ENCODE results near the gene SLC6A4. TPM values are rescaled to one million over a fixed set of nuclear protein-coding genes. Genes with fewer than 3 reads are reported as not detected.

Gene SLC6A4
- total and polyA plus RNA-seq, 2 experiments from 2014 or later, result 0.06 to 0.14 TPM

GRCh38 chr17:30254150-30254549, 18.7 kb upstream of the SLC6A4 start (continued):
- TF ChIP-seq ZNF462 (CRISPR knock-in tag; IDR thresholded peaks at IDR 0.05), result no peak

GRCh38 chr17:30253312-30253711, 17.8 kb upstream of the SLC6A4 start:
- Mint-ChIP-seq H3K4me1 (no peaks in the 10 kb centered on the region), H3K9me3 (no peaks in the 10 kb centered on the region), H3K27me3 (ENCODE audit: insufficient read depth, low read depth, poor library complexity) (peaks cover 3% of the 10 kb centered on the region), H3K4me3 (no peak overlapping the region), H3K27ac (no peak overlapping the region), H3K36me3 (ENCODE audit: low read depth) (peaks cover 14% of the 10 kb centered on the region)
- H3F3A ChIP-seq (replicated peaks; ENCODE audit: low read depth), result no peaks in the 10 kb centered on the region
- no peaks in the 10 kb centered on the region for H3K79me2 ChIP-seq (replicated peaks; ENCODE audit: insufficient read depth)
- peaks cover 8% of the 10 kb centered on the region for H3K36me3 ChIP-seq (ENCODE audit: insufficient read depth)
- H3K27ac ChIP-seq (ENCODE audit: low read depth), result no peak overlapping the region
- no peak overlapping the region for H3K4me3 ChIP-seq
- H4K20me1 ChIP-seq (replicated peaks; ENCODE audit: insufficient read depth), result peaks cover under 1% of the 10 kb centered on the region; the same call in 1 of the 2 replicates
- ATAC-seq (no peak), DNase-seq (ENCODE audit: low spot score) (no peak)
- H2AFZ ChIP-seq, result no peak overlapping the region
- H3K9me2 ChIP-seq (ENCODE audit: insufficient read depth), result no peaks in the 10 kb centered on the region
- H3K4me1 ChIP-seq (ENCODE audit: insufficient read depth), result no peaks in the 10 kb centered on the region
- H3K4me2 ChIP-seq, result no peak overlapping the region
- no peaks in the 10 kb centered on the region for H3K27me3 ChIP-seq (ENCODE audit: insufficient read depth)
- TF ChIP-seq ZNF114 (CRISPR knock-in tag; IDR thresholded peaks at IDR 0.05), result no peak
- no peak for TF ChIP-seq EZH2 (IDR thresholded peaks at IDR 0.05; ENCODE audit: low read depth, unreplicated experiment)
- TF ChIP-seq CTCF (conservative IDR thresholded peaks at IDR 0.05; ENCODE audit: low read depth in 2 of 2), result no peak
- no peak for TF ChIP-seq ETS1 (IDR thresholded peaks at IDR 0.05)
- no peak for TF ChIP-seq POLR2AphosphoS5 (IDR thresholded peaks at IDR 0.05; ENCODE audit: low read depth)
- TF ChIP-seq EZH2phosphoT487 (IDR thresholded peaks at IDR 0.05; ENCODE audit: unreplicated experiment), result no peak
- TF ChIP-seq ZNF462 (CRISPR knock-in tag; IDR thresholded peaks at IDR 0.05), result no peak
